Ascending aorta (tissue), 2 donors: ENCODE measurements around the gene FRY. TPM values are rescaled to one million over a fixed set of nuclear protein-coding genes. Genes with fewer than 3 reads are reported as not detected.

Experiments used
- DNase-seq, 2 donors: peaks; one replicate each; pipeline ENCODE4 v3.0.0-alpha.2; 2019; ENCODE audit warnings: low spot score in 2 of 2
- H3K27ac ChIP-seq, 2 donors: fragments of 200-600 bp; sonication (generic); one replicate each; pipeline ENCODE4 v1.5.1; 2016 to 2017; ENCODE audit warnings: mild to moderate bottlenecking in 1 of 2
- H3K27me3 ChIP-seq: fragments of 200-600 bp; sonication (generic); one replicate; pipeline ENCODE4 v1.5.1; 2017
- H3K36me3 ChIP-seq, 2 donors: fragments of 200-600 bp; sonication (generic); one replicate each; pipeline ENCODE4 v1.5.1; 2016
- H3K4me1 ChIP-seq, 2 donors: fragments of 200-600 bp; sonication (generic); one replicate each; pipeline ENCODE4 v1.5.1; 2016 to 2017; ENCODE audit warnings: mild to moderate bottlenecking in 1 of 2
- H3K4me3 ChIP-seq, 2 donors: fragments of 200-600 bp; sonication (generic); one replicate each; pipeline ENCODE4 v1.5.1; 2016 to 2017; ENCODE audit warnings: mild to moderate bottlenecking in 1 of 2
- H3K9me3 ChIP-seq, 2 donors: fragments of 200-600 bp; sonication (generic); one replicate each; pipeline ENCODE4 v1.5.1; 2016
- intact Hi-C: fragments of 100-400 bp; cut with DNase I; formaldehyde crosslinking; loops from one replicate; pipeline ENCODE4 v1.15.1; 2023
- total RNA-seq: library from RNA; depleted of rRNA; stranded (reverse); fragments of >200 nt; gene quantifications from one replicate; pipeline ENCODE4 v1.1.0, GENCODE V29; 2016
- TF ChIP-seq, protein P1 (sequence below), 3 experiments: fragments of 200-600 bp in 2 of 3; fragments of 450-650 bp in 1 of 3; sonication (generic) in 2 of 3; IDR thresholded peaks; one replicate each; pipeline ENCODE4 v1.5.1; 2016 to 2019; ENCODE audit warnings: antibody characterized with exemption in 3 of 3, mild to moderate bottlenecking in 1 of 3, moderate library complexity in 1 of 3

Gene FRY
- total RNA-seq, 1 donor from 2014 or later: 115 TPM

DNA sequence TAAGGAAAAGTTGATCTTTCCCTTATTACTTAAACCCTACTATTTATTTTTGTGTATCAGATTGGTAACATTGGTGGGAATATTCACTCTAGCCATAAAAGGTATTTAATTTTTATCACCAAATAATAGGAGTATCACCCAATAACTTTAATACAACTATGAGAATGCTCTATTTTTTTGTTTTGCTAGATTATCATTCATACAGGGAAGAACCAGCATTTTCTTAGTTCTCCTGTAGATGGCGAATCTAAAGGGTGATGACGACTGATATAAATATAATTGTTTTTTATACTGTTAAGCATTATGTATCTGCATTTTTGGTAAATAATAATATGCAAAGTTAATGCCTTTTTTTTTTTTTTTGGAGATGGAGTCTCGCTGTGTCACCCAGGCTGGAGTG is 7.9 kb upstream of the FRY start:
- TF ChIP-seq, protein P1, sequence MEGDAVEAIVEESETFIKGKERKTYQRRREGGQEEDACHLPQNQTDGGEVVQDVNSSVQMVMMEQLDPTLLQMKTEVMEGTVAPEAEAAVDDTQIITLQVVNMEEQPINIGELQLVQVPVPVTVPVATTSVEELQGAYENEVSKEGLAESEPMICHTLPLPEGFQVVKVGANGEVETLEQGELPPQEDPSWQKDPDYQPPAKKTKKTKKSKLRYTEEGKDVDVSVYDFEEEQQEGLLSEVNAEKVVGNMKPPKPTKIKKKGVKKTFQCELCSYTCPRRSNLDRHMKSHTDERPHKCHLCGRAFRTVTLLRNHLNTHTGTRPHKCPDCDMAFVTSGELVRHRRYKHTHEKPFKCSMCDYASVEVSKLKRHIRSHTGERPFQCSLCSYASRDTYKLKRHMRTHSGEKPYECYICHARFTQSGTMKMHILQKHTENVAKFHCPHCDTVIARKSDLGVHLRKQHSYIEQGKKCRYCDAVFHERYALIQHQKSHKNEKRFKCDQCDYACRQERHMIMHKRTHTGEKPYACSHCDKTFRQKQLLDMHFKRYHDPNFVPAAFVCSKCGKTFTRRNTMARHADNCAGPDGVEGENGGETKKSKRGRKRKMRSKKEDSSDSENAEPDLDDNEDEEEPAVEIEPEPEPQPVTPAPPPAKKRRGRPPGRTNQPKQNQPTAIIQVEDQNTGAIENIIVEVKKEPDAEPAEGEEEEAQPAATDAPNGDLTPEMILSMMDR (IDR thresholded peaks at IDR 0.05): no peak
- Histone ChIP-seq H3K4me3 (no peak overlapping the region), H3K36me3 (no peaks in the 10 kb centered on the region), H3K27ac (no peak overlapping the region), H3K27me3 (no peaks in the 10 kb centered on the region), H3K4me1 (no peaks in the 10 kb centered on the region), H3K9me3 (no peaks in the 10 kb centered on the region)
- DNase-seq: no peak
- intact Hi-C loops: loop anchor here (5.0 kb wide), 1 partner anchor 289 kb away; no protein-coding TSS in a partner anchor

DNA sequence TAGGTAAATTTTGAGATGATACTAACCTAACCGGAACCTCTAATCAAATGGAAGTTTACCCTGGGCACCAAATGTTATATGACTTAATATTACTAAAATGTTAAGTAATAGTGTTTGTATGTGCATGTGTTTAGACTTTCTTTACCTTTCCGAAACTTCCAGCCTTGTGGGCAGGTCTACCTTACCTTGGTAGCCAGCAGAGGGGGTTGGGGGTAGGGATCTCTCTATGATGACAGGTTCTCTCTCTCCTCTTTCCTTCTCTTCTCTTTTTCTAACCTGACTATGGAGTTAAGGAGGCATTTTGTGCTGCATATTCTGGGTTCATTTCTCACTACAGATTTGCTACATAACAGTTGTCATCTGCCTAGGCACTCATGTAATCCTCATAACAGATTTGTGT is 6.8 kb upstream of the FRY start:
- no peak for DNase-seq
- intact Hi-C loops: loop anchor here (5.0 kb wide), 1 partner anchor 288 kb away; no protein-coding TSS in a partner anchor
- no peaks in the 10 kb centered on the region for H3K4me1 ChIP-seq
- H3K4me3 ChIP-seq: no peak overlapping the region
- H3K9me3 ChIP-seq: no peaks in the 10 kb centered on the region
- no peak overlapping the region for H3K27ac ChIP-seq
- no peaks in the 10 kb centered on the region for H3K36me3 ChIP-seq
- no peaks in the 10 kb centered on the region for H3K27me3 ChIP-seq
- TF ChIP-seq, protein P1 (IDR thresholded peaks at IDR 0.05): no peak

DNA sequence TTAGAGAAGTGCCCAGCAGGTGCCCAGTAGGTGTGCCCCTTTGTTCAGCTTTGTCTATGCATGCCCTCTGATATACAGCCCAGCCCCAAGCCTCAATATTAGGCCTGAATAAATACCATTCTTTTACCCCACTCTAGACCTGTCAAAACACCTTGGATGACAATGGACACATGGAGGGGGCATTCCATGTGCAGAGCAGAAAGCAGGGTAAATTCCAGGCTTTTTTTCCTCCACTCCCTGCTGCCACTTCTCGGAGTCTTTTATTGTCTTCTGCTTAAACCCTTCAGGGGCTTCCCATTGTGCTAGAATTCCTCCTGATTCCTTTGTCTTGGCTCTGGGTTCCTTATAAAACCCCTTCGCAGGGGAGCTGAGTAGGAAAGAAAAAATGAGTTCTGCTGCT is 5.8 kb upstream of the FRY start:
- no peaks in the 10 kb centered on the region for H3K4me1 ChIP-seq
- H3K9me3 ChIP-seq: no peaks in the 10 kb centered on the region
- intact Hi-C loops: no loop called here
- H3K36me3 ChIP-seq: no peaks in the 10 kb centered on the region
- TF ChIP-seq, protein P1 (IDR thresholded peaks at IDR 0.05): no peak
- H3K27me3 ChIP-seq: no peaks in the 10 kb centered on the region
- no peak overlapping the region for H3K27ac ChIP-seq
- H3K4me3 ChIP-seq: no peak overlapping the region
- no peak for DNase-seq

DNA sequence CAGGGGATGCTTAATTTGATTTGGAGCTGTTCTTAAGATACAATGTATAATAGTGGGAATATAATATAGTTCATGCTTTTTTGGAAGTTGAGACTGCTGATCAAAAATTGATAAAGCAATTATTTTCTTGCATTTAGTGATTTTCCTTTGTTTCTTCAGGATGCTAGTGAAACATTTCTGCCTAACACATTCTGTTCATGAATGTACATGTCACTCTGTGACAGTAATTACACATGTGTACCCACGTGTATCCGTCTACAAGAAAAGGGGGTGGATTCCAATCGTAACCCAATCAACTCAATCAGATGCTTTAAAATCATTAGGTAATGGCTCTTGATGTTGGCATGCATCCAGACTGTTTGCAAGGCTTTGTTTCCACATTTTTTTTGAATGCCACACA is 5.0 kb upstream of the FRY start:
- Histone ChIP-seq H3K36me3 (no peaks in the 10 kb centered on the region), H3K4me1 (no peaks in the 10 kb centered on the region), H3K27ac (no peak overlapping the region), H3K9me3 (no peaks in the 10 kb centered on the region), H3K27me3 (no peaks in the 10 kb centered on the region), H3K4me3 (no peak overlapping the region)
- intact Hi-C loops: no loop called here
- TF ChIP-seq, protein P1 (IDR thresholded peaks at IDR 0.05): no peak
- no peak for DNase-seq

DNA sequence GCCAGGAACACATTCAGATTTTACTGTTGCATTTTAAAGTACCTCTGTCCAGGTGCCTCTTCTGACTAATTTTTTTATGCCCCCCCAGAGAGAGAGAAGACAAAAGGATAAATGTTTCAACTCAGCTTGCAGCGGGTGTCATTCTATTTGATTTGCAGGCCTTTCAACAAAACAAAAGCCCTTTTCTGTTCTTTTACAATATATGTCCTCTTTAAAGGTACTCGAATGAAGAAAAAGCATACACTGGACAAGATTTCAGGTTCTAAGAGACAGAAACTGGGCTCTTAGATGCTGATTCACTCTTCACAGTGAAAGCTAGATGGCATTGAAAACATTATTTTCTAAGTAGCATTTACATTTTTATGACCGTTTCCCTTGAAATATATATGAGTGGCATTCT is 2.9 kb upstream of the FRY start:
- Histone ChIP-seq H3K27ac (no peak overlapping the region), H3K27me3 (no peaks in the 10 kb centered on the region), H3K36me3 (no peaks in the 10 kb centered on the region), H3K4me1 (peaks cover 0 to 2% of the 10 kb centered on the region in 2 donors), H3K4me3 (no peak overlapping the region), H3K9me3 (no peaks in the 10 kb centered on the region)
- no peak for DNase-seq
- TF ChIP-seq, protein P1 (IDR thresholded peaks at IDR 0.05): no peak
- intact Hi-C loops: no loop called here

DNA sequence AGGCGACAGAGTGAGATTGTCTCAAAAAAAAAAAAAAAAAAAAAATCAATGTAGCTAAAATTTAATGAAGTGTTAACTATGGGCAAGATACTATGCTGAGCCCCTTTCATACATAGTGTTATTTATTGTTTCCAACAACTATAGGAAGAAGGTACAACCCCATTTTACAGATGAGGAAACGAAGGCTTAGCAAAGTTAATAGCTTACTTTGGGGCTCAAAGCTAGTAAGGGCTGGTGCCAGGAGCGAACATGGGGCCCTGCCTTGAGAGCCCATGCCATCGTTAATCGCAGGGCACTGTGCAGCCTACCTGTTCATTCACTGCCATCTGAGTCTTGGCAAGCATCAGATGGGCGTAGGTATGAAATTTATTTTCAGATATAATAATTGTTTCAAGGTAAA is 1.9 kb upstream of the FRY start:
- TF ChIP-seq, protein P1 (IDR thresholded peaks at IDR 0.05): no peak
- no peak for DNase-seq
- H3K27ac ChIP-seq: no peak overlapping the region
- peaks cover 0 to 6% of the 10 kb centered on the region in 2 donors for H3K4me1 ChIP-seq
- H3K27me3 ChIP-seq: no peaks in the 10 kb centered on the region
- no peak overlapping the region for H3K4me3 ChIP-seq
- intact Hi-C loops: loop anchor here (5.0 kb wide), 2 partner anchors 133 to 178 kb away; no protein-coding TSS in a partner anchor
- no peaks in the 10 kb centered on the region for H3K36me3 ChIP-seq
- no peaks in the 10 kb centered on the region for H3K9me3 ChIP-seq
